ENCODE measurements around the gene KCNN1.
"Not testable (repeated sequence)": the region's sequence is repeated elsewhere in the genome, so short reads cannot be mapped to it uniquely, and the experiment has no call there.

Gene KCNN1

GRCh38 chr19:18032102-18032501 is 65.2 kb downstream of the KCNN1 start:
- not testable (repeated sequence) for DNase-seq

- DNase-seq = no peak
Observed at GRCh38 chr19:18041054-18041453, 74.1 kb downstream of the KCNN1 start.

GRCh38 chr19:18043676-18044075 is 76.8 kb downstream of the KCNN1 start:
- DNase-seq = no peak

- no peak for DNase-seq
Observed at GRCh38 chr19:18044825-18045304, 78.0 kb downstream of the KCNN1 start.

- no peak for DNase-seq
Observed at GRCh38 chr19:18045307-18046050, 78.6 kb downstream of the KCNN1 start.

- no peak for DNase-seq
Observed at GRCh38 chr19:18046059-18046718, 79.3 kb downstream of the KCNN1 start.

GRCh38 chr19:18049385-18049784 is 82.5 kb downstream of the KCNN1 start:
- no peak for DNase-seq

Measured in cortex of kidney (tissue), 1 donor.